Measurements from ENCODE around the gene P2RY14.
A peak's percentile ranks its signal among the peaks of the same experiment; 100 is the strongest.
"Not testable (repeated sequence)": the region's sequence is repeated elsewhere in the genome, so short reads cannot be mapped to it uniquely, and the experiment has no call there.

The P2RY14 gene

GRCh38 chr3:151259664-151260063 is 18.7 kb downstream of the P2RY14 start:
- no peak for DNase-seq (ENCODE audit: low read depth in 2 of 2)

- no peak for DNase-seq (ENCODE audit: low read depth in 2 of 2)
Observed at GRCh38 chr3:151256749-151257148, 21.6 kb downstream of the P2RY14 start.

- no peak for DNase-seq (ENCODE audit: low read depth in 2 of 2)
Observed at GRCh38 chr3:151248772-151249337, 29.5 kb downstream of the P2RY14 start.

- not testable (repeated sequence) for DNase-seq (ENCODE audit: low read depth in 2 of 2)
Observed at GRCh38 chr3:151242006-151242405, 36.3 kb downstream of the P2RY14 start.

GRCh38 chr3:151236736-151237135 is 41.6 kb downstream of the P2RY14 start:
- no peak for DNase-seq (ENCODE audit: low read depth in 2 of 2)

GRCh38 chr3:151236316-151236715 is 42.0 kb downstream of the P2RY14 start:
- no peak for DNase-seq (ENCODE audit: low read depth in 2 of 2)

GRCh38 chr3:151234825-151235224 is 43.5 kb downstream of the P2RY14 start:
- DNase-seq (ENCODE audit: low read depth in 2 of 2) = no peak

- DNase-seq (ENCODE audit: low read depth in 2 of 2) = no peak
Observed at GRCh38 chr3:151232991-151233390, 45.4 kb downstream of the P2RY14 start.

- DNase-seq (ENCODE audit: low read depth in 2 of 2) = not testable (repeated sequence)
Observed at GRCh38 chr3:151232403-151232802, 45.9 kb downstream of the P2RY14 start.

- DNase-seq (ENCODE audit: low read depth in 2 of 2) = no peak
Observed at GRCh38 chr3:151230646-151231045, 47.7 kb downstream of the P2RY14 start.

GRCh38 chr3:151228666-151229040 is 49.7 kb downstream of the P2RY14 start:
- no peak for DNase-seq (ENCODE audit: low read depth in 2 of 2)

GRCh38 chr3:151227807-151228665 is 50.3 kb downstream of the P2RY14 start:
- DNase-seq (ENCODE audit: low read depth in 2 of 2) = peak; percentile 59 to 64

- DNase-seq (ENCODE audit: low read depth in 2 of 2) = no peak
Observed at GRCh38 chr3:151227266-151227806, 51.0 kb downstream of the P2RY14 start.

- DNase-seq (ENCODE audit: low read depth in 2 of 2) = no peak
Observed at GRCh38 chr3:151226825-151227224, 51.5 kb downstream of the P2RY14 start.

- no peak for DNase-seq (ENCODE audit: low read depth in 2 of 2)
Observed at GRCh38 chr3:151226088-151226563, 52.2 kb downstream of the P2RY14 start.

- no peak for DNase-seq (ENCODE audit: low read depth in 2 of 2)
Observed at GRCh38 chr3:151225040-151225975, 53.0 kb downstream of the P2RY14 start.

- no peak for DNase-seq (ENCODE audit: low read depth in 2 of 2)
Observed at GRCh38 chr3:151224268-151224866, 54.0 kb downstream of the P2RY14 start.

- no peak for DNase-seq (ENCODE audit: low read depth in 2 of 2)
Observed at GRCh38 chr3:151219056-151219455, 59.3 kb downstream of the P2RY14 start.

- DNase-seq (ENCODE audit: low read depth in 2 of 2) = no peak
Observed at GRCh38 chr3:151218136-151218535, 60.2 kb downstream of the P2RY14 start.

- no peak for DNase-seq (ENCODE audit: low read depth in 2 of 2)
Observed at GRCh38 chr3:151216641-151217607, 61.4 kb downstream of the P2RY14 start.

Data from stimulated activated CD8-positive, alpha-beta memory T cell treated with anti-CD3 and anti-CD28 coated beads, Interleukin-7, amount 100 ng/mL, for 1 hour (primary cell).